HK-2 (cell line): ENCODE measurements around the gene USP8.

Experiments
- DNase-seq: peaks from one replicate; pipeline ENCODE4 v3.0.0-alpha.2; 2018; ENCODE audit not compliant: unreplicated experiment

USP8 gene

GRCh38 chr15:50542887-50543210, 118.6 kb downstream of the USP8 start:
- DNase-seq = no peak

GRCh38 chr15:50543556-50543955, 119.4 kb downstream of the USP8 start:
- no peak for DNase-seq

DNA sequence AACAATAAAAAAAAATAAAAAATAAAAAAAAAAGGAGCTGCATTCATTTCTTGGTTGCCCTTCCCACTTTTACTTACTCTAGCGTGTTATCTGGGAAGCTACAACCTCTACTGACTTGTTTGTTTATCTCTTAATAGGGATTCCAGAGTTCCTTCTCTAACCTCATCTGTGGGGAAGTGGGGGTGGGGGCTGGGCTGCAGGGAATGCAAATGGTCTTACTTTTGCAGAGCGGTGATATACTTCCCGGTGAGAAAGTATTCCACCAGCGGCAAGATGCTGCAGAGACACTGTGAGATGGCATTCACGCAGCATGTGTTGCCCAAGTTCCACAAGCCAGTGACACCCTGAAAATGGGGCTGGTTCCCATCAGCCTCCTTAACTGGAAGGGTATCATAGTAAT, 120.2 kb downstream of the USP8 start:
- no peak for DNase-seq

- no peak for DNase-seq
Observed at GRCh38 chr15:50546566-50546965, 122.4 kb downstream of the USP8 start, which contains the start of gene USP50. Gene USP50 (minus strand): TSS chr15:50546666. CDS start chr15:50546525, 141 bp downstream.

DNA sequence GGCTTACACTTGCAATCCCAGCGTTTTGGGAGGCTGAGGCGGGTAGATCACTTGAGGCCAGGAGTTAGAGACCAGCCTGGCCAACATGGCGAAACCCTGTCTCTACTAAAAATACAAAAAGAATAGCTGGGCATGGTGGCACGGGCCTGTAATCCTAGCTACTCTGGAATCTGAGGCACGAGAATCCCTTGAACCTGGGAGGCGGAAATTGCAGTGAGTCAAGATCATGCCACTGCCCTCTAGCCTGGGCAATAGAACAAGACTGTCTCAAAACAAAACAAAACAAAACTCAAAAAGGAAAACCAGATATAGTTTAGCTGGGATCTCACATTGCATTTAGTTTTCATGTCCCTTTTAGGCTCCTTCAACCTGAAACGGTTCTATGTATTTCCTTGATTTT, 125.1 kb downstream of the USP8 start:
- DNase-seq = no peak

- DNase-seq = no peak
Observed at GRCh38 chr15:50552238-50552637, 128.0 kb downstream of the USP8 start.

- DNase-seq = no peak
Observed at GRCh38 chr15:50556642-50557371, 132.6 kb downstream of the USP8 start.

- no peak for DNase-seq
Observed at GRCh38 chr15:50558012-50558411, 133.8 kb downstream of the USP8 start.

- no peak for DNase-seq
Observed at GRCh38 chr15:50562735-50563640, 138.8 kb downstream of the USP8 start.

DNA sequence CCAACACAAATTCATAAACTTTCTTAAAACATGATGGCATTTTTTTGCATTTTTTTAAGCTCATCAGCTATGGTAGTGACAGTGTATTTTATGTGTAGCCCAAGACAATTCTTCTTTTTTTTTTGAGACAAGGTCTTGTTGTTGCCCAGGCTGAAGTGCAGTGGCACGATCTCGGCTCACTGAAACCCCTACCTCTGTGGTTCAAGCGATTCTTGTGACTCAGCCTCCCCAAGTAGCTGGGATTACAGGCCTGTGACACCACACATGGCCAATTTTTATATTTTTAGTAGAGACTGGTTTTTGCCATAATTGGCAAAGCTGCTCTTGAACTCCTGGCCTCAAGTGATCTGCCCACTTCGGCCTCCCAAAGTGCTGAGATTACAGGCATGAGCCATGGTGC, 139.6 kb downstream of the USP8 start:
- DNase-seq = no peak
